Diencephalon (tissue), 1 donor: ENCODE data around the gene CDC26. TPM values are rescaled to one million over a fixed set of nuclear protein-coding genes. Genes with fewer than 3 reads are reported as not detected.

ENCODE experiments used
- total RNA-seq: library from RNA; depleted of rRNA; stranded (reverse); fragments of >200 nt; gene quantifications from one replicate; pipeline ENCODE4 v1.2.3, GENCODE V29; 2014

The CDC26 gene
- total RNA-seq: 23.1 TPM

DNA sequence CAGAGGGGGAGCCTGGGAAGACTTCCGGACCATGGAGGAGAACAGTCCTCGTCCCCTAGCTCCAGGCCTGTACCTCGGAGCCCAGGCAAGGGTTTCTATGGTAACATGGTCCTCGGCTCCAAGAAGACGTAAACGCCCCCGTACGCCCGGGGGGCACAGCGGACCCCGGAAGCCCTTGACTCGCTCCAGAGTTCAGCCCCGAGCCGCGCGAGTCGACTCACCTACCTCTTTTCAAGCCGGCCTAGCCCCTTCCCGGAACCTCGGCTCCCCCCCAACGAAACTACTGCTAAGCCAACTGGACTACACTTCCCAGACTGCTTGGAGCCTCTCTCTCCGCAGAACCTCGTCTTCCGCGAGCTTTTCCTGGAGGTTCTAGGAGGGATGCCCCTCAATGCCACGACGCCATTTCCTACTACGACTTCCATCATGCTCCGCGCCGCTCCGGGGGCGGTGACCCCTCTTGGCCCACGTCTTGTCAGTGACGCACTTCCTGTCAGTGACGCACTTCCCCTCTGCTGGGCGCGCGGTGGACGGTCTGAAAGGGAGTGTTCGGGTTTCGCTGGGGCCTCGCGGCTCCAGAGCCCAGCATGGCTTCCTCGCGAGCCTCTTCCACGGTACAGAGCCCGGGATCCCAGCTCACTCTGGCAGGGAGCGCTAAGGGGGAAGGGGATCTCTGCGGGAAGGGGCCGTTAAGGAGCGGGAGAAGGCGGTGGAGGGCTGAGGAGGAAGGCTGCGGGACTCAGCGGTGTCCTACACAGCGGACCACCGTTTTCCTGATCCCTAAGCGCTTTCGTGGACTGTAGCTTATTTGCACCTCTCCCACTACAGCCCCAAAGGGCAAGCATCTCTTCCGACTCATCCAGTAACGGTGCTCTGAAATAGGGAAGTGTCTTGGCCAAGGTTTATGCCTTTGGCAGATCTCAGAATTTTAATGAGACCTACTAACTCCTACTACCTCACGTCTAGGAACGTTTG is at the start of gene CDC26, which contains the start of gene PRPF4:
Gene CDC26, minus strand, starts transcription at position 416 of the 975 bp plus-strand sequence. CDS start 3,065 bp downstream, outside the sequence.
Gene PRPF4, plus strand, starts transcription at position 502 of the 975 bp plus-strand sequence. Its CDS starts 86 bp downstream, at position 588.

DNA sequence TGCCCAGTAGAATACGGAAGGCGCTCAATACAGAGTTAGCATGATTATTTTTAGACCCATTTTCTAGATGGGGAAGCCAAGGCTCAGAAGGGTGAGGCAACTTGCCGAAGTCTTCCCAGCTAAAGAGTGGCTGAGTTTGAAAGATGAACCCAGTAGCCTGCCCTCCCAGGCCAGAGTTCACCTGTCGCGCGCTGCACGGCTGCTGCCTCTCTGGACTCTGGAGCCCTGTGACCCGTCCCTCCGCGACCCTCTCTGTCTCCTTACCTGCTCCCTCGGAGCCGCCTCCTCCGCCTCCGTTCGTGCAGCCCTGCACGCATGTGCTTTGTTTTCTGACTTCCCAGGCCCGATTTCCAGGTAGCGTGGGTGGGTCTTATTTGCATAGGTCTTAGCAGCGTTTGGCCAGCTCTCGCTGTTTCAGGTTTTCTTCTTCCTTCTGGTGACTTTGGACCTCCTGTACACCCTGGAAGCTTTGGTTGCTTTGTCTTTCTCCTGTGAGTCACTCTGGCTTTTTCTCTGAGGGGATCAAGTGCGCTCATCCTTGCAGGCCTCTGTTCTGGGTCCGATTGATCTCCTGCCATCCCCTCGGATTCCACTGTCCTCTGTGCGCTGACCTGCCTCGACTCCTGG is 27.5 kb upstream of the CDC26 start, which contains the start of gene RNF183:
Gene RNF183, minus strand, starts transcription at position 585 of the 627 bp plus-strand sequence. CDS start 5,192 bp downstream, outside the sequence.

DNA sequence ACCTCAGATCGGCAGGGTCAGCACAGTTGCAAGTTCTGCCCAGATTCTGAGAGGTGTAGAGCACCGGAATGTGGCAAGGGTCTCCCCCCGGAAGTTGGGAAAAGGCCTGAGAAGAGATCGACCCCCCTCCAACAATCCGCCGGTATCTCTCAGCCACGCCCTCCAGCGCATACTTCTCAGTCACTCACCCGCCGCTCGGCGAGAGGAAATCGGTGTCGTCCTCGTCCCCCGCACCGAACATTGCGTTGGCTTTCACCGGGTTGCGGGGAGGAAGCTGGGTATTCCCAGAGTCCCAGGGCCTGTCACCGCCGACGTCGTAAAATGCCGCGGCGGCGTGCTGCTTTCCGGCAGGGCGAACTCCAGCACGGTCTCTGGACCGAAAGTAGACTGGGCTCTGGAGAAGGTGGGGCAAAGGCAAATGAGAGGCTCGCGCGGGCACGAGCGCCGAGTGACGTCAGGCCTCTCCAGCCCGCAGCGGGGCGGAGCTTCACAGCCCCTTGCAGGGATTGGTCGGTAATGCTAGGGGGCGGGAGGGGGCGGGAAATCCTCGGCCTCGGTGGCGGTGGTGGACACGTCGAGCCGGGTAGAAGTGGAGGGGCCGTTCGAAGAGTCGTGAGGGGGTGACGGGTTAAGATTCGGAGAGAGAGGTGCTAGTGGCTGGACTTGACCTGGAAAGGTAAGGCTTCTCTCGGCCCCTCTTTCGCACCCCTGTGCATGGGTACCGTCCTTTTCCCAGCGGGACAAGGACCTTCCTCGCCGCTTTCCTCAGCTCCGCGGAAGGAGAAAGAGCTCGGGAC is 54.2 kb downstream of the CDC26 start, which contains the start of the genes FKBP15 and SLC31A1:
Gene FKBP15, minus strand, starts transcription at position 275 of the 797 bp plus-strand sequence. Its CDS starts 34 bp downstream, at position 241.
Gene SLC31A1, plus strand, starts transcription at position 542 of the 797 bp plus-strand sequence. CDS start 34,605 bp downstream, outside the sequence.

Other genes with a start within 250 kb of the CDC26 start
- 17.5 TPM for gene ZFP37, start 218.8 kb downstream of the CDC26 start, total RNA-seq
- gene SLC31A2, start 124.6 kb downstream of the CDC26 start, total RNA-seq: 4.8 TPM
- 14.8 TPM for gene FKBP15, start 54.3 kb downstream of the CDC26 start, total RNA-seq
- gene SLC31A1, start 54.0 kb downstream of the CDC26 start, total RNA-seq: 14.5 TPM
- 23.3 TPM for gene PRPF4, start 86 bp upstream of the CDC26 start, total RNA-seq
- gene RNF183, start 27.8 kb upstream of the CDC26 start, total RNA-seq: not detected
- gene WDR31, start 64.7 kb upstream of the CDC26 start, total RNA-seq: 5.3 TPM
- gene BSPRY, start 74.0 kb upstream of the CDC26 start, total RNA-seq: 0.69 TPM
- 10.8 TPM for gene HDHD3, start 101.4 kb upstream of the CDC26 start, total RNA-seq
- gene ALAD, start 125.7 kb upstream of the CDC26 start, total RNA-seq: 16.4 TPM
- 34.4 TPM for gene POLE3, start 135.1 kb upstream of the CDC26 start, total RNA-seq
- 0.69 TPM for gene C9orf43, start 135.2 kb upstream of the CDC26 start, total RNA-seq
- gene RGS3, start 188.2 kb upstream of the CDC26 start, total RNA-seq: 28.6 TPM